Measurements from ENCODE around the gene FRMD6.
"Not testable (repeated sequence)": the region's sequence is repeated elsewhere in the genome, so short reads cannot be mapped to it uniquely, and the experiment has no call there.

Gene FRMD6

GRCh38 chr14:51769261-51769660 lies 117.6 kb downstream of the FRMD6 start:
- DNase-seq (ENCODE audit: low read depth in 2 of 3, low spot score in 2 of 3): not testable (repeated sequence)

- DNase-seq (ENCODE audit: low read depth in 2 of 3, low spot score in 2 of 3): no peak
Measured at GRCh38 chr14:51774209-51774608, 122.5 kb downstream of the FRMD6 start.

- no peak for DNase-seq (ENCODE audit: low read depth in 2 of 3, low spot score in 2 of 3)
Measured at GRCh38 chr14:51776102-51776894, 124.6 kb downstream of the FRMD6 start.

- peak; percentile 20 to 47 (median 27) for DNase-seq (ENCODE audit: low read depth in 2 of 3, low spot score in 2 of 3)
Measured at GRCh38 chr14:51780006-51780692, 128.4 kb downstream of the FRMD6 start.

Data from activated CD8-positive, alpha-beta memory T cell treated with anti-CD3 and anti-CD28 coated beads for 48 hours (primary cell).